DOHH2 (cell line): Measurements from ENCODE around the gene PIK3R3.
"Not testable (repeated sequence)": the region's sequence is repeated elsewhere in the genome, so short reads cannot be mapped to it uniquely, and the experiment has no call there.

ENCODE experiments used
- H3F3A ChIP-seq: fragments of 200-600 bp; sonication (generic), shearing (Covaris generic); 2 replicates; pipeline ENCODE4 v1.6.0; 2016; ENCODE audit warnings: antibody characterized with exemption, mild to moderate bottlenecking; ENCODE audit not compliant: control insufficient read depth, insufficient read depth
- H3K27ac ChIP-seq: fragments of 200-600 bp; sonication (generic); 2 replicates; pipeline ENCODE4 v1.5.1; 2014; ENCODE audit warnings: low read depth, mild to moderate bottlenecking, low read length, moderate library complexity
- H3K27me3 ChIP-seq: fragments of 200-600 bp; sonication (generic); 2 replicates; pipeline ENCODE4 v1.6.1; 2014; ENCODE audit warnings: mild to moderate bottlenecking, low read length, mixed read lengths; ENCODE audit not compliant: control insufficient read depth
- H3K36me3 ChIP-seq: fragments of 200-600 bp; sonication (generic); 2 replicates; pipeline ENCODE4 v1.6.1; 2014; ENCODE audit warnings: mild to moderate bottlenecking, low read length, moderate library complexity, mixed read lengths; ENCODE audit not compliant: control insufficient read depth
- H3K4me1 ChIP-seq: fragments of 200-600 bp; sonication (generic); 2 replicates; pipeline ENCODE4 v1.6.1; 2014; ENCODE audit warnings: mild to moderate bottlenecking, low read length, mixed read lengths; ENCODE audit not compliant: control insufficient read depth
- H3K4me2 ChIP-seq: fragments of 200-600 bp; sonication (generic); 2 replicates; pipeline ENCODE4 v1.6.0; 2014; ENCODE audit warnings: mild to moderate bottlenecking, low read length, moderate library complexity
- H3K4me3 ChIP-seq: fragments of 200-600 bp; sonication (generic); 2 replicates; pipeline ENCODE4 v1.5.1; 2014; ENCODE audit warnings: mild to moderate bottlenecking, low read length, mixed read lengths
- H3K79me2 ChIP-seq: fragments of 200-600 bp; sonication (generic); 2 replicates; pipeline ENCODE4 v1.6.1; 2014; ENCODE audit warnings: mild to moderate bottlenecking, low read length, mixed read lengths; ENCODE audit not compliant: control insufficient read depth
- H3K9me2 ChIP-seq: fragments of 200-600 bp; sonication (generic); replicated peaks from 2 replicates; pipeline ENCODE4 v1.6.1; 2014; ENCODE audit warnings: mild to moderate bottlenecking, low read length, mixed read lengths; ENCODE audit not compliant: control insufficient read depth
- H3K9me3 ChIP-seq: fragments of 200-600 bp; sonication (generic); 2 replicates; pipeline ENCODE4 v1.6.1; 2014; ENCODE audit warnings: antibody characterized with exemption, low read length, mixed read lengths; ENCODE audit not compliant: control insufficient read depth, insufficient read depth
- H4K20me1 ChIP-seq: fragments of 200-600 bp; sonication (generic); 2 replicates; pipeline ENCODE4 v1.6.0; 2014; ENCODE audit warnings: low read depth, mild to moderate bottlenecking, antibody characterized with exemption, low read length, moderate library complexity; ENCODE audit not compliant: control insufficient read depth, insufficient read depth
- EZH2phosphoT487 ChIP-seq: fragments of 200-600 bp; sonication (generic); IDR thresholded peaks from 2 replicates; pipeline ENCODE4 v1.6.1; 2017; ENCODE audit warnings: borderline replicate concordance, mild to moderate bottlenecking, antibody characterized with exemption, low read length, moderate library complexity, mixed read lengths
- TF ChIP-seq, protein P1 (sequence below): fragments of 200-600 bp; sonication (generic); IDR thresholded peaks from one replicate; pipeline ENCODE4 v1.5.1; 2014; ENCODE audit warnings: antibody characterized with exemption, mild to moderate bottlenecking, low read depth, low read length; ENCODE audit not compliant: poor library complexity, severe bottlenecking

PIK3R3 gene

DNA sequence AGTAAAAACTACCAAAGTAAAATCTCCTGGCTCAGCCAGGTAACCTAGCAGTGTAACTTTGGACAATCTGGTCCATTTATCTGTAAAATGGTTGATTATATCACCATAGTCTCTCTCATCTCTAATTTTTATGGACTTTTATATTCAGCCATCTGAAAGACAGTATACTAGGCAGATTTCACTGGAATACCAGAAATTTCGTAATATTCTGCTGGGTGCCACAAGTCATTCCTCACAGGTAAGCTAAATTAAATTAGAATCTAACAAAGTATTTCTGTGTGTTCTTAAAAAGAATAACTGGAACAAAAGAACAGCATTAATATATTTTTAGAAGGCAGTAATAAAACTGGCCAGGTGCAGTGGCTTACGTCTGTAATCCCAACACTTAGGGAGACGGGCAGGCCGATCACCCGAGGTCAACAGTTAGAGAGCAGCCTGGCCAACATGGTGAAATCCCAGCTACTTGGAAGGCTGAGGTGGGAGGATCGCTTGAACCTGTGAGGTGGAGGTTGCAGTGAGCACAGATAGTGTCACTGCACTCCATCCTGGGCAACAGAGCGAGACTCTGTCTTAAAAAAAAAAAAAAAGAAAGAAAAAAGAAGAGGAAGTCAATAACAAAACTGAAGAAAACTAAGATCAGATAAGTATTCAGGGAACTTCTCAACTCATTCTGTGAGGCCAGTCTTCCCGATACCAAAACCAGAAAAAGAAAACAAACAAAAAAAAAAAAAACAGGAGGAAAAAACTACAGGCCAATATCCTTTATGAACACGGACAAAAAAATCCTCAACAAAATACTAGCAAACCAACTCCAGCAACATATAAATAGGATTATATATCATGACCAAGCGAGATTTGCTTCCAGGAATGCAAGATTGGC is 35.9 kb downstream of the PIK3R3 start:
- Histone ChIP-seq H3K9me3 (peaks cover 10% of the 10 kb centered on the region), H3K27me3 (no peaks in the 10 kb centered on the region), H3K79me2 (no peaks in the 10 kb centered on the region), H3K4me2 (no peak overlapping the region), H3K9me2 (no peaks in the 10 kb centered on the region; the same call in 1 of the 2 replicates), H4K20me1 (no peaks in the 10 kb centered on the region), H3F3A (no peaks in the 10 kb centered on the region), H3K36me3 (no peaks in the 10 kb centered on the region), H3K4me1 (peaks cover 11% of the 10 kb centered on the region), H3K27ac (no peak overlapping the region), H3K4me3 (no peak overlapping the region)
- no peak for TF ChIP-seq EZH2phosphoT487
- TF ChIP-seq, protein P1, sequence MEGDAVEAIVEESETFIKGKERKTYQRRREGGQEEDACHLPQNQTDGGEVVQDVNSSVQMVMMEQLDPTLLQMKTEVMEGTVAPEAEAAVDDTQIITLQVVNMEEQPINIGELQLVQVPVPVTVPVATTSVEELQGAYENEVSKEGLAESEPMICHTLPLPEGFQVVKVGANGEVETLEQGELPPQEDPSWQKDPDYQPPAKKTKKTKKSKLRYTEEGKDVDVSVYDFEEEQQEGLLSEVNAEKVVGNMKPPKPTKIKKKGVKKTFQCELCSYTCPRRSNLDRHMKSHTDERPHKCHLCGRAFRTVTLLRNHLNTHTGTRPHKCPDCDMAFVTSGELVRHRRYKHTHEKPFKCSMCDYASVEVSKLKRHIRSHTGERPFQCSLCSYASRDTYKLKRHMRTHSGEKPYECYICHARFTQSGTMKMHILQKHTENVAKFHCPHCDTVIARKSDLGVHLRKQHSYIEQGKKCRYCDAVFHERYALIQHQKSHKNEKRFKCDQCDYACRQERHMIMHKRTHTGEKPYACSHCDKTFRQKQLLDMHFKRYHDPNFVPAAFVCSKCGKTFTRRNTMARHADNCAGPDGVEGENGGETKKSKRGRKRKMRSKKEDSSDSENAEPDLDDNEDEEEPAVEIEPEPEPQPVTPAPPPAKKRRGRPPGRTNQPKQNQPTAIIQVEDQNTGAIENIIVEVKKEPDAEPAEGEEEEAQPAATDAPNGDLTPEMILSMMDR: no peak

- H3K79me2 ChIP-seq, H4K20me1 ChIP-seq, H3K4me2 ChIP-seq, H3K4me3 ChIP-seq, H3K27me3 ChIP-seq, H3K27ac ChIP-seq, H3F3A ChIP-seq, H3K9me2 ChIP-seq, H3K36me3 ChIP-seq: not testable (repeated sequence)
- Histone ChIP-seq H3K4me1 (peaks cover 11% of the 10 kb centered on the region), H3K9me3 (peaks cover 10% of the 10 kb centered on the region)
These were observed 37.3 kb downstream of the PIK3R3 start for GRCh38 chr1:46095110-46095509.

GRCh38 chr1:46094471-46095005 is 37.9 kb downstream of the PIK3R3 start:
- TF ChIP-seq EZH2phosphoT487: no peak
- TF ChIP-seq, protein P1: no peak
- Histone ChIP-seq H3K27me3 (no peaks in the 10 kb centered on the region), H3K4me2 (no peak overlapping the region), H4K20me1 (no peaks in the 10 kb centered on the region), H3K9me2 (no peaks in the 10 kb centered on the region), H3K27ac (no peak overlapping the region), H3K9me3 (peaks cover 9% of the 10 kb centered on the region), H3K4me1 (peaks cover 11% of the 10 kb centered on the region), H3K79me2 (no peaks in the 10 kb centered on the region), H3K36me3 (no peaks in the 10 kb centered on the region), H3F3A (no peaks in the 10 kb centered on the region), H3K4me3 (no peak overlapping the region)

DNA sequence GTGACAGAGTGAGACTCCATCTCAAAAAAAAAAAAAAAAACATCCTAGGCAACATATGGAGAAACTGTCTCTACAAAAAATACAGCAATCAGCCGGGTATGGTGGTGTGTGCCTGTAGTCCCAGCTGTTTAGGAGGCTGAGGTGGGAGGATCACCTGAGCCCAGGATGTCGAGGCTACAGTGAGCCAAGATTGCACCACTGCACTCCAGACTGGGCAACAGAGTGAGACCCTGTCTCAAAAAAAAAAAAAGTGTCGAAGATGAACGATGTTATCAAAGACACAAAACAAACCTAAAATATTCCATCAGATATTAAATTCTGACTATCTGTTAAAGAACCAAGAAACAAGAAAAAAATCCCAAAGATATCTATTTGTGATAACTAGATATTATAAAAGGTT is 38.6 kb downstream of the PIK3R3 start:
- H3K79me2 ChIP-seq, H3K9me3 ChIP-seq, H3K4me3 ChIP-seq, H3K4me2 ChIP-seq, H3K36me3 ChIP-seq, H3K9me2 ChIP-seq, H4K20me1 ChIP-seq, H3K27me3 ChIP-seq, H3F3A ChIP-seq, H3K27ac ChIP-seq: not testable (repeated sequence)
- H3K4me1 ChIP-seq: peaks cover 11% of the 10 kb centered on the region
